Activated naive CD8-positive, alpha-beta T cell (primary cell): ENCODE data around the gene TELO2.

Experiments used
- H3K27ac Mint-ChIP-seq: one replicate; pipeline ENCODE4 v1.8.0; 2021; ENCODE audit warnings: mixed read lengths
- H3K27me3 Mint-ChIP-seq: one replicate; pipeline ENCODE4 v1.8.0; 2021; ENCODE audit warnings: mixed read lengths
- H3K36me3 Mint-ChIP-seq: one replicate; pipeline ENCODE4 v1.8.0; 2021; ENCODE audit warnings: mixed read lengths
- H3K4me1 Mint-ChIP-seq: one replicate; pipeline ENCODE4 v1.8.0; 2021; ENCODE audit warnings: low read depth, mixed read lengths
- H3K4me3 Mint-ChIP-seq: one replicate; pipeline ENCODE4 v1.8.0; 2021; ENCODE audit warnings: mild to moderate bottlenecking, mixed read lengths
- H3K9me3 Mint-ChIP-seq: one replicate; pipeline ENCODE4 v1.8.0; 2021; ENCODE audit warnings: low read depth, mixed read lengths

TELO2 gene

DNA sequence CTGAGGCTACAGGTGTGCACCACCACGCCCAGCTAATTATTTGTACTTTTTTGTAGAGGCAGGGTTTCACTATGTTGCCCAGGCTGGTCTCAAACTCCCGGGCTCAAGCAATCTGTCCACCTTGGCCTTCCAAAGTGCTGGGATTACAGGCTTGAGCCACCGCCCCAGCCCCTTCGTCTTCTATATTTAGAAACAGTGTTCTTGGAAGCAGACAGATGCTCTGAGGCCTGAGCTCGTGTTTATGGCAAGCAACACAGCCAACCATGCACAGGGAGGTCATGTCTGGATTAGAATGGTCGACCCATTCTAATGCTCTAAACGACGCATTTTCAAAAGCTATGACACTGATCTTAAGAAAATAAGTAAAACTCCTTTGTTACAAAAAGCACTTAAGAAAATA is 56.9 kb downstream of the TELO2 start:
- peak overlapping the region; percentile 25 for H3K27ac Mint-ChIP-seq
- H3K4me3 Mint-ChIP-seq = no peak overlapping the region
- no peaks in the 10 kb centered on the region for H3K27me3 Mint-ChIP-seq
- H3K9me3 Mint-ChIP-seq = no peaks in the 10 kb centered on the region
- peaks cover 59% of the 10 kb centered on the region for H3K4me1 Mint-ChIP-seq
- peaks cover 2% of the 10 kb centered on the region for H3K36me3 Mint-ChIP-seq

DNA sequence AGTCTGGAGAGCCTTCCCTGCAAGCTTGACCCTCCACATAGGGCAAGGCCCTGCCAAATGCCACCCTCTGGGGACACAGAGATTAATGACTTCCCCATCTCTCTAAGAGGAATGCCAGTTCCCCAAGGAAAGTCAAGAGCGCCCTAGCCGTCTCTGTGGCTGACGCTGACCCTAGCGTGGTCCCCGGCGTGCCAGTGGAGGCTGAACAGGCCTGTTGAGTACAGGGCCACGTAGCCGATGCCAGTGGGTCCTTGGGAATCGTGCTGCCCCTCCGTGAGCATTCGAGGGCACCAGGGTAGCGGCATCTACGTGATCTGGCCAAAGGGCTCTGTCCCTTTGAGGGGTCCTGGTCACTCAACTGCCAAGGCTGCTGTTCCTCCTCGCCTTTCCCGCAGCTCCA is 57.5 kb downstream of the TELO2 start:
- no peak overlapping the region for H3K27ac Mint-ChIP-seq
- peaks cover 52% of the 10 kb centered on the region for H3K4me1 Mint-ChIP-seq
- peaks cover 5% of the 10 kb centered on the region for H3K36me3 Mint-ChIP-seq
- H3K9me3 Mint-ChIP-seq = no peaks in the 10 kb centered on the region
- no peak overlapping the region for H3K4me3 Mint-ChIP-seq
- no peaks in the 10 kb centered on the region for H3K27me3 Mint-ChIP-seq

DNA sequence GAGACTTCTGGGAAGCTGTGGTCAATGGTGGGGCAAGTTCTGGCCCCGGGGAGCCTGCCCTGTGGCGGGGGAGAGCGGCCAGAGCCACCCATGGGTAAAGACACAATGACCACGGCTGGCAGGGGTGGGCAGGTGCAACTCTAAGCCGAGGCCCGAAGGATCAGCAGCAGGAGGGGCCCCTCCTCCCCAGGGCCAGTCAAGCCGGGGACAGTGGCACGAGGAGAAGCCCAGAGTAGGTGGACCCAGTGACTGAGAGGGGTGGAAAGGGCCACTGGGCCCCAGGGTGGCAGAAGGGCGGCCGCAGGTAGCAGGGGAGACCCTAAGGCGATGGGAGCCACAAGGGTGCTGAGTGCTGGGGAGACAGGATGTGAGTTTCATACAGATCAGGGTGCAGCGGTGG is 58.0 kb downstream of the TELO2 start:
- no peaks in the 10 kb centered on the region for H3K27me3 Mint-ChIP-seq
- no peak overlapping the region for H3K4me3 Mint-ChIP-seq
- peaks cover 49% of the 10 kb centered on the region for H3K4me1 Mint-ChIP-seq
- H3K36me3 Mint-ChIP-seq = peaks cover 5% of the 10 kb centered on the region
- no peaks in the 10 kb centered on the region for H3K9me3 Mint-ChIP-seq
- no peak overlapping the region for H3K27ac Mint-ChIP-seq

DNA sequence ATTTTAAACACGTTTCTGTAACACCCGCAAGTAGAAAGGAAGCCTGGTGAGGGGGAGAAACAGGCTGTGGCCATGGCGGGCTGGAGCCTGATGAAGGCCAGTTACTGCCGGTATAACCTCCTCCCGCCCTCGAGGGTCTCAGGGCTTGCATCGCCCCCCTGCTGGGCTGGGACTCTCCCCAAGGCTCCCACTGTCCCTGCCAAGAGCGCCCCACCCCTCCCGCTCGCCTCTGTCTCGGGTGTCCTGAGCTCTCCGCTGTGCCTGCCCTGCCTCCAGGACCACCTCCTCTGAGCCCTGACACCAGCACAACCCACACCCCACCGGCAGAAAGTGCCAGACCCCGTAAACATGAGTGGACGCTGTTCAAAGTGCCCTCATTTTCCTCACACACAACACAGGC is 59.0 kb downstream of the TELO2 start:
- Mint-ChIP-seq H3K27ac (peak overlapping the region; percentile 54), H3K36me3 (peaks cover 5% of the 10 kb centered on the region), H3K9me3 (no peaks in the 10 kb centered on the region), H3K27me3 (no peaks in the 10 kb centered on the region), H3K4me1 (peaks cover 41% of the 10 kb centered on the region), H3K4me3 (peak overlapping the region; percentile 15)

DNA sequence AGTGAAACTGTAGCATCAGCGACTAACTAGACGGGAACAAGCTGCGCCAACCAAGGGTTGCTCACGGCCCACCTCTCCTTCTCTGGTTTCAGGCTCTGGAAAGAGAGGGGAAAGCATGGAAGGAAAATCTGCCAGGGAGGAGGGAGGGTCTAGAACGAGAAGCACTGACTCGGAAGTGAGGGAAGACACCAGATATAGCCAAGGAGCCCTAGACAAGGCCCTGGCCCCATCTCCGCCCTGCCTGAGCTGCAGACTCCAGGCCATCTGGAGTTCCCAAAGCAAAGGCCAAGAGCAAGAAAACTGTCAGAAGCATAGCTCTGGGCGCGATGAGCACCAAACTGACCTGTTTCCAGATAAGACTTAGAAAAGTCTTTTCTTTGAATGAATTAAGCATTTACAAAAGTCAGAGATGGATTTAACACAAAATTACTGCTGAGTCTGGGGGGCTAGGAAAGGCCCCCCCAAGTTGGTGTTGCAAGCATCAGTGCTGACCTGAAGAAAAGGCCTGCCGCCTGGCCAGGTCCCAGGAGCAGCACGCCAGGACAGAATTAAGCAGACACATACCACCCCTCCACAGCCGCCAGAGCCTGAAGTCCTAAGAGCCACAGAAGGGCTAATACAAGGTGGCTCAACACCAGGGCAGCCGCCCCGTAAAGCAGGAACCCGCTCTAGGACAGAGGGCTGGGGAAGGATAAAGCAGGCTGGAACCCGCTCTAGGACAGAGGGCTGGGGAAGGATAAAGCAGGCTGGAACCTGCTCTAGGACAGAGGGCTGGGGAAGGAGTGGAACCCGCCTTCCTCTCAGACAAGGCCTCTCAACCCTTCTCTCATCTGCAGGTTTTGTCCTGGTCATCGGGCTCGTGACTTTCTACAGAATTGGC is 61.0 kb downstream of the TELO2 start:
- Mint-ChIP-seq H3K9me3 (no peaks in the 10 kb centered on the region), H3K4me3 (no peak overlapping the region), H3K27me3 (no peaks in the 10 kb centered on the region), H3K27ac (peak overlapping the region; percentile 80), H3K4me1 (peaks cover 29% of the 10 kb centered on the region), H3K36me3 (peaks cover 5% of the 10 kb centered on the region)

DNA sequence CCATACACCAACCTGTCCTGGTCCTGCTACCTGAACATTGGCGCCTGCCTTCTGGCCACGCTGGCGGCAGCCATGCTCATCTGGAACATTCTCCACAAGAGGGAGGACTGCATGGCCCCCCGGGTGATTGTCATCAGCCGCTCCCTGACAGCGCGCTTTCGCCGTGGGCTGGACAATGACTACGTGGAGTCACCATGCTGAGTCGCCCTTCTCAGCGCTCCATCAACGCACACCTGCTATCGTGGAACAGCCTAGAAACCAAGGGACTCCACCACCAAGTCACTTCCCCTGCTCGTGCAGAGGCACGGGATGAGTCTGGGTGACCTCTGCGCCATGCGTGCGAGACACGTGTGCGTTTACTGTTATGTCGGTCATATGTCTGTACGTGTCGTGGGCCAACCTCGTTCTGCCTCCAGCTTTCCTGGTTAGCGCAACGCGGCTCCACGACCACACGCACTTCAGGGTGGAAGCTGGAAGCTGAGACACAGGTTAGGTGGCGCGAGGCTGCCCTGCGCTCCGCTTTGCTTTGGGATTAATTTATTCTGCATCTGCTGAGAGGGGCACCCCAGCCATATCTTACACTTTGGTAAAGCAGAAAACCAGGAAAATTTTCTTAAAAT is 61.8 kb downstream of the TELO2 start:
- no peaks in the 10 kb centered on the region for H3K9me3 Mint-ChIP-seq
- H3K4me1 Mint-ChIP-seq = peaks cover 31% of the 10 kb centered on the region
- no peak overlapping the region for H3K27ac Mint-ChIP-seq
- H3K4me3 Mint-ChIP-seq = no peak overlapping the region
- H3K27me3 Mint-ChIP-seq = no peaks in the 10 kb centered on the region
- peaks cover 5% of the 10 kb centered on the region for H3K36me3 Mint-ChIP-seq

DNA sequence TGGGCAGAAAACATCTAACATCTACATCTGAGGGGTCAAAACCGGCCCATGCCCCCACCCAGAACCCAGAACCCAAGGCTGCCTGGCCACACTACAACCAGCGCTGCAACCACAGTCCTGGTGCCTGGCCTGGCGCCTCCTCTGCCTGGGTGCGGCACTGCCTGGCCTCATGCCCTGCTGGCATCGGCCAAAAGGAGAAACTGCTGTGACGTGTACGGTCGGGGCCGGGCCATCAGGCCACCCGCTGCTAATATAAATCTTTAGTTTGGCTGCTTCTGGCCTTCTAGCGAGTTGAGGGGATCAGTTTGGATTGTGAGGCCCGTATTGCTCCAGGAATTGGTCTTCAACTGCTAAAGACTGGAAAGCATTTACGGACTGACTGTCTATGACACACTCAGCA is 63.1 kb downstream of the TELO2 start:
- H3K4me1 Mint-ChIP-seq = peaks cover 40% of the 10 kb centered on the region
- H3K36me3 Mint-ChIP-seq = peaks cover 5% of the 10 kb centered on the region
- H3K9me3 Mint-ChIP-seq = no peaks in the 10 kb centered on the region
- no peaks in the 10 kb centered on the region for H3K27me3 Mint-ChIP-seq
- no peak overlapping the region for H3K4me3 Mint-ChIP-seq
- H3K27ac Mint-ChIP-seq = no peak overlapping the region

DNA sequence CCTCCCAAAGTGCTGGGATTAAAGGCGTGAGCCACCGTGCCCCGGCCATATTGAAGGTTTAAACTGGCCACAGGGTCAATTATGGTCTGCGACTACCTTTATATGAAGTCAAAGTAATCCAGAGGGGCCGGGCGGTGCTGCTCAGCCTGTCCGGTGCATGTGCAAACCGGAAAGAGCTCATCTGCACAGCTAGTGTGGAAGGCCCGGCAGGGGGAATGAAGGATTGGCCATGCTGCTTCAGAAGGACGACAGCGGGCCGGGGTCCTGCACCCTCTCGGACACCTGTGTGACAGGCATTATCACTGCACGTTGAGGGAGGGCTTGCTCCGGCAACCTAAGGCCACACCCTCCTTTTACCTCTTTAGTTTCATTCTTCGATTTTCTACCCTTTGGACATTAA is 63.9 kb downstream of the TELO2 start:
- Mint-ChIP-seq H3K4me3 (no peak overlapping the region), H3K27me3 (no peaks in the 10 kb centered on the region), H3K4me1 (peaks cover 46% of the 10 kb centered on the region), H3K9me3 (no peaks in the 10 kb centered on the region), H3K27ac (no peak overlapping the region), H3K36me3 (peaks cover 5% of the 10 kb centered on the region)

DNA sequence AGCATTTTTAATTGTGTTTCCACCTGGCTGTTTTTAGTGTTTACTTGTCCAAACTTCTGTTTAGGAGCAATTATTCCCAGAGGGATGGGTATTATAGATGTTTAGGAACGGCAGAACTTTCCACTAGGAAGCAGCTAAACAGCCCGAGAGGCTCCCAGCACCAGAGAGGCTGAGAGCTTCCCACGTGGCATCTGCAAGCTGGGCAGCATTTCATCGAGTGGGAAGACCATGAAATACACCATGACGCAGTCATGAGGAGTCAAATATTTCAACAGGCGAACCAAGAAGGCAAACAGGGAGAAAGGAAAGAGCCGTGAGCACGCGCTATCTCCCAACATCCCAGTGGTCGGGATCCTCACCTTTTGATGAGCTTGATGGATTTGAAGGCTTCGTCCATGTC is 64.4 kb downstream of the TELO2 start:
- H3K27me3 Mint-ChIP-seq = no peaks in the 10 kb centered on the region
- peak overlapping the region; percentile 61 for H3K27ac Mint-ChIP-seq
- H3K36me3 Mint-ChIP-seq = peaks cover 5% of the 10 kb centered on the region
- no peaks in the 10 kb centered on the region for H3K9me3 Mint-ChIP-seq
- no peak overlapping the region for H3K4me3 Mint-ChIP-seq
- H3K4me1 Mint-ChIP-seq = peaks cover 46% of the 10 kb centered on the region

DNA sequence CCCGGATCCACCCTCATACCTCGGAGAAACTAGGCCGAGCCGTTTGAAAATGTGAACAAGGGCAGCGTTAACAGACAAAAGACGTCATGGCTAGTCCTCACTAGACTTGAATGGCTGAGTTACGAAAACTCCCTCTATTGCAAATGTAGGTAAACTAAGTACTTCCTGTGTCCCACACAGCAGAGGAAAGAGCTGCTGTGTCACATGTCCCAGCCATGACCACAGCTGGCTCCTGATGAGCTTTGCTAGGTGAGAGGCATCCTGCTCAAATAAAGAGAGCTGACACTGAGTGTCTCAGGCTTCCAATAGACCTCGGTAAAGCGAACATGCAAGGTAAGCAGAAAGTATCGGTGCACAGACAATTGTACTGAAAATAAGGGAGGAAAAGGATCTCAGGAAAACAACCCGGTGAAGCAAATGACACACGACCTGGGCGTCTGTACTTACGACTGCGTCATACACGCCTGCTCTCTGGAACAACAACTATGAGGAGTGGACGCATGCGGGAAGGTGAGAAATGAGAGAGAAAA is 66.4 kb downstream of the TELO2 start:
- Mint-ChIP-seq H3K4me3 (peak overlapping the region; percentile 65), H3K9me3 (no peaks in the 10 kb centered on the region), H3K4me1 (peaks cover 40% of the 10 kb centered on the region), H3K27me3 (no peaks in the 10 kb centered on the region), H3K27ac (peak overlapping the region; percentile 82), H3K36me3 (peaks cover 3% of the 10 kb centered on the region)
